ENCODE measurements around the gene KPNA1. TPM values are rescaled to one million over a fixed set of nuclear protein-coding genes. Genes with fewer than 3 reads are reported as not detected.

KPNA1 gene
- total and polyA plus RNA-seq, 2 experiments from 2014 or later, result 19.8 to 30.1 TPM

DNA sequence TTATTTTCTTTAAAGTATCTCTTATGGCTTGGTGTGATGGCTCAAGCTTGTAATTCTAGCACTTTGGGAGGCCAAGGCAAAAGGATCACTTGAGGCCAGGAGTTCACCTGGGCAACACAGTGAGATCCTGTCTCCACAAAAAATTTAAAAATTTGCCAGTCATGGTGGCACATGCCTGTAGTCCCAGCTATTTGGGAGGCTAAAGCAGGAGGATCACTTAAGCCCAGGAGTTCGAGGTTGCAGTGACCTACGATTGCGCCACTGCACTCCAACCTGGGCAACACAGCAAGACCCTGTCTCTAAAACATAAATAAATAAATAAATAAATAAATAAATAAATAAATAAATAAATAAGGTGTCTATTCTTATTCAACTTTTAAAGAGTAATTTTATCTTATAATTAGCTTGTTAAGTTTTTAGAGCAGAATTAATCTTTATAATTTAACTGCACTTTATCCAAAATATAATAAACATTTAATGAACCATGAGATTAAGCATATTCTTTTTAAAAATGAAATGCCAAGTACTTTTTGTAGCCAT is 48.0 kb downstream of the KPNA1 start:
- H3K4me1 Mint-ChIP-seq, result peaks cover 42% of the 10 kb centered on the region
- DNase-seq (ENCODE audit: low spot score) (no peak), ATAC-seq (no peak)
- Histone ChIP-seq H3K4me1 (ENCODE audit: insufficient read depth) (peaks cover 43% of the 10 kb centered on the region), H3K27me3 (ENCODE audit: insufficient read depth) (no peaks in the 10 kb centered on the region), H3K27ac (ENCODE audit: low read depth) (no peak overlapping the region), H3K79me2 (replicated peaks; ENCODE audit: insufficient read depth) (peaks cover 42% of the 10 kb centered on the region), H3K36me3 (ENCODE audit: insufficient read depth) (peaks cover 16% of the 10 kb centered on the region), H4K20me1 (replicated peaks; ENCODE audit: insufficient read depth) (peaks cover 24% of the 10 kb centered on the region), H3K9me2 (ENCODE audit: insufficient read depth) (no peaks in the 10 kb centered on the region), H3K4me3 (no peak overlapping the region), H2AFZ (no peak overlapping the region), H3K4me2 (no peak overlapping the region), H3F3A (replicated peaks; ENCODE audit: low read depth) (no peaks in the 10 kb centered on the region)
- H3K9me3 Mint-ChIP-seq, result no peaks in the 10 kb centered on the region
- H3K36me3 Mint-ChIP-seq (ENCODE audit: low read depth), result peaks cover 36% of the 10 kb centered on the region; the same call in 2 of the 3 replicates
- H3K4me3 Mint-ChIP-seq, result no peak overlapping the region
- H3K27ac Mint-ChIP-seq, result no peak overlapping the region
- H3K27me3 Mint-ChIP-seq (ENCODE audit: insufficient read depth, low read depth, poor library complexity), result no peaks in the 10 kb centered on the region
- TF ChIP-seq POLR2AphosphoS5 (IDR thresholded peaks at IDR 0.05; ENCODE audit: low read depth), result no peak
- no peak for TF ChIP-seq JUNB (IDR thresholded peaks at IDR 0.05; ENCODE audit: unreplicated experiment)
- TF ChIP-seq, protein P1, sequence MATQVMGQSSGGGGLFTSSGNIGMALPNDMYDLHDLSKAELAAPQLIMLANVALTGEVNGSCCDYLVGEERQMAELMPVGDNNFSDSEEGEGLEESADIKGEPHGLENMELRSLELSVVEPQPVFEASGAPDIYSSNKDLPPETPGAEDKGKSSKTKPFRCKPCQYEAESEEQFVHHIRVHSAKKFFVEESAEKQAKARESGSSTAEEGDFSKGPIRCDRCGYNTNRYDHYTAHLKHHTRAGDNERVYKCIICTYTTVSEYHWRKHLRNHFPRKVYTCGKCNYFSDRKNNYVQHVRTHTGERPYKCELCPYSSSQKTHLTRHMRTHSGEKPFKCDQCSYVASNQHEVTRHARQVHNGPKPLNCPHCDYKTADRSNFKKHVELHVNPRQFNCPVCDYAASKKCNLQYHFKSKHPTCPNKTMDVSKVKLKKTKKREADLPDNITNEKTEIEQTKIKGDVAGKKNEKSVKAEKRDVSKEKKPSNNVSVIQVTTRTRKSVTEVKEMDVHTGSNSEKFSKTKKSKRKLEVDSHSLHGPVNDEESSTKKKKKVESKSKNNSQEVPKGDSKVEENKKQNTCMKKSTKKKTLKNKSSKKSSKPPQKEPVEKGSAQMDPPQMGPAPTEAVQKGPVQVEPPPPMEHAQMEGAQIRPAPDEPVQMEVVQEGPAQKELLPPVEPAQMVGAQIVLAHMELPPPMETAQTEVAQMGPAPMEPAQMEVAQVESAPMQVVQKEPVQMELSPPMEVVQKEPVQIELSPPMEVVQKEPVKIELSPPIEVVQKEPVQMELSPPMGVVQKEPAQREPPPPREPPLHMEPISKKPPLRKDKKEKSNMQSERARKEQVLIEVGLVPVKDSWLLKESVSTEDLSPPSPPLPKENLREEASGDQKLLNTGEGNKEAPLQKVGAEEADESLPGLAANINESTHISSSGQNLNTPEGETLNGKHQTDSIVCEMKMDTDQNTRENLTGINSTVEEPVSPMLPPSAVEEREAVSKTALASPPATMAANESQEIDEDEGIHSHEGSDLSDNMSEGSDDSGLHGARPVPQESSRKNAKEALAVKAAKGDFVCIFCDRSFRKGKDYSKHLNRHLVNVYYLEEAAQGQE (IDR thresholded peaks at IDR 0.05; ENCODE audit: unreplicated experiment), result no peak
- TF ChIP-seq STAT1 (IDR thresholded peaks at IDR 0.05; ENCODE audit: unreplicated experiment), result no peak
- TF ChIP-seq, protein P2, sequence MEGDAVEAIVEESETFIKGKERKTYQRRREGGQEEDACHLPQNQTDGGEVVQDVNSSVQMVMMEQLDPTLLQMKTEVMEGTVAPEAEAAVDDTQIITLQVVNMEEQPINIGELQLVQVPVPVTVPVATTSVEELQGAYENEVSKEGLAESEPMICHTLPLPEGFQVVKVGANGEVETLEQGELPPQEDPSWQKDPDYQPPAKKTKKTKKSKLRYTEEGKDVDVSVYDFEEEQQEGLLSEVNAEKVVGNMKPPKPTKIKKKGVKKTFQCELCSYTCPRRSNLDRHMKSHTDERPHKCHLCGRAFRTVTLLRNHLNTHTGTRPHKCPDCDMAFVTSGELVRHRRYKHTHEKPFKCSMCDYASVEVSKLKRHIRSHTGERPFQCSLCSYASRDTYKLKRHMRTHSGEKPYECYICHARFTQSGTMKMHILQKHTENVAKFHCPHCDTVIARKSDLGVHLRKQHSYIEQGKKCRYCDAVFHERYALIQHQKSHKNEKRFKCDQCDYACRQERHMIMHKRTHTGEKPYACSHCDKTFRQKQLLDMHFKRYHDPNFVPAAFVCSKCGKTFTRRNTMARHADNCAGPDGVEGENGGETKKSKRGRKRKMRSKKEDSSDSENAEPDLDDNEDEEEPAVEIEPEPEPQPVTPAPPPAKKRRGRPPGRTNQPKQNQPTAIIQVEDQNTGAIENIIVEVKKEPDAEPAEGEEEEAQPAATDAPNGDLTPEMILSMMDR (conservative IDR thresholded peaks at IDR 0.05; ENCODE audit: low read depth in 2 of 2), result no peak
- TF ChIP-seq CREB1 (CRISPR knock-in tag; IDR thresholded peaks at IDR 0.05; ENCODE audit: low read depth), result no peak
- TF ChIP-seq NANOG (IDR thresholded peaks at IDR 0.05; ENCODE audit: borderline replicate concordance), result no peak
- TF ChIP-seq ZNF331 (CRISPR knock-in tag; IDR thresholded peaks at IDR 0.05; ENCODE audit: low read depth), result no peak
- TF ChIP-seq EZH2 (IDR thresholded peaks at IDR 0.05; ENCODE audit: low read depth, unreplicated experiment), result no peak
- TF ChIP-seq, protein P3, sequence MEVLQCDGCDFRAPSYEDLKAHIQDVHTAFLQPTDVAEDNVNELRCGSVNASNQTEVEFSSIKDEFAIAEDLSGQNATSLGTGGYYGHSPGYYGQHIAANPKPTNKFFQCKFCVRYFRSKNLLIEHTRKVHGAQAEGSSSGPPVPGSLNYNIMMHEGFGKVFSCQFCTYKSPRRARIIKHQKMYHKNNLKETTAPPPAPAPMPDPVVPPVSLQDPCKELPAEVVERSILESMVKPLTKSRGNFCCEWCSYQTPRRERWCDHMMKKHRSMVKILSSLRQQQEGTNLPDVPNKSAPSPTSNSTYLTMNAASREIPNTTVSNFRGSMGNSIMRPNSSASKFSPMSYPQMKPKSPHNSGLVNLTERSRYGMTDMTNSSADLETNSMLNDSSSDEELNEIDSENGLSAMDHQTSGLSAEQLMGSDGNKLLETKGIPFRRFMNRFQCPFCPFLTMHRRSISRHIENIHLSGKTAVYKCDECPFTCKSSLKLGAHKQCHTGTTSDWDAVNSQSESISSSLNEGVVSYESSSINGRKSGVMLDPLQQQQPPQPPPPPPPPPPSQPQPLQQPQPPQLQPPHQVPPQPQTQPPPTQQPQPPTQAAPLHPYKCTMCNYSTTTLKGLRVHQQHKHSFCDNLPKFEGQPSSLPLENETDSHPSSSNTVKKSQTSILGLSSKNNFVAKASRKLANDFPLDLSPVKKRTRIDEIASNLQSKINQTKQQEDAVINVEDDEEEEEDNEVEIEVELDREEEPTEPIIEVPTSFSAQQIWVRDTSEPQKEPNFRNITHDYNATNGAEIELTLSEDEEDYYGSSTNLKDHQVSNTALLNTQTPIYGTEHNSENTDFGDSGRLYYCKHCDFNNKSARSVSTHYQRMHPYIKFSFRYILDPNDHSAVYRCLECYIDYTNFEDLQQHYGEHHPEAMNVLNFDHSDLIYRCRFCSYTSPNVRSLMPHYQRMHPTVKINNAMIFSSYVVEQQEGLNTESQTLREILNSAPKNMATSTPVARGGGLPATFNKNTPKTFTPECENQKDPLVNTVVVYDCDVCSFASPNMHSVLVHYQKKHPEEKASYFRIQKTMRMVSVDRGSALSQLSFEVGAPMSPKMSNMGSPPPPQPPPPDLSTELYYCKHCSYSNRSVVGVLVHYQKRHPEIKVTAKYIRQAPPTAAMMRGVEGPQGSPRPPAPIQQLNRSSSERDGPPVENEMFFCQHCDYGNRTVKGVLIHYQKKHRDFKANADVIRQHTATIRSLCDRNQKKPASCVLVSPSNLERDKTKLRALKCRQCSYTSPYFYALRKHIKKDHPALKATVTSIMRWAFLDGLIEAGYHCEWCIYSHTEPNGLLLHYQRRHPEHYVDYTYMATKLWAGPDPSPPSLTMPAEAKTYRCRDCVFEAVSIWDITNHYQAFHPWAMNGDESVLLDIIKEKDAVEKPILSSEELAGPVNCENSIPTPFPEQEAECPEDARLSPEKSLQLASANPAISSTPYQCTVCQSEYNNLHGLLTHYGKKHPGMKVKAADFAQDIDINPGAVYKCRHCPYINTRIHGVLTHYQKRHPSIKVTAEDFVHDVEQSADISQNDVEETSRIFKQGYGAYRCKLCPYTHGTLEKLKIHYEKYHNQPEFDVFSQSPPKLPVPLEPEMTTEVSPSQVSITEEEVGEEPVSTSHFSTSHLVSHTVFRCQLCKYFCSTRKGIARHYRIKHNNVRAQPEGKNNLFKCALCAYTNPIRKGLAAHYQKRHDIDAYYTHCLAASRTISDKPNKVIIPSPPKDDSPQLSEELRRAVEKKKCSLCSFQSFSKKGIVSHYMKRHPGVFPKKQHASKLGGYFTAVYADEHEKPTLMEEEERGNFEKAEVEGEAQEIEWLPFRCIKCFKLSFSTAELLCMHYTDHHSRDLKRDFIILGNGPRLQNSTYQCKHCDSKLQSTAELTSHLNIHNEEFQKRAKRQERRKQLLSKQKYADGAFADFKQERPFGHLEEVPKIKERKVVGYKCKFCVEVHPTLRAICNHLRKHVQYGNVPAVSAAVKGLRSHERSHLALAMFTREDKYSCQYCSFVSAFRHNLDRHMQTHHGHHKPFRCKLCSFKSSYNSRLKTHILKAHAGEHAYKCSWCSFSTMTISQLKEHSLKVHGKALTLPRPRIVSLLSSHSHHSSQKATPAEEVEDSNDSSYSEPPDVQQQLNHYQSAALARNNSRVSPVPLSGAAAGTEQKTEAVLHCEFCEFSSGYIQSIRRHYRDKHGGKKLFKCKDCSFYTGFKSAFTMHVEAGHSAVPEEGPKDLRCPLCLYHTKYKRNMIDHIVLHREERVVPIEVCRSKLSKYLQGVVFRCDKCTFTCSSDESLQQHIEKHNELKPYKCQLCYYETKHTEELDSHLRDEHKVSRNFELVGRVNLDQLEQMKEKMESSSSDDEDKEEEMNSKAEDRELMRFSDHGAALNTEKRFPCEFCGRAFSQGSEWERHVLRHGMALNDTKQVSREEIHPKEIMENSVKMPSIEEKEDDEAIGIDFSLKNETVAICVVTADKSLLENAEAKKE (CRISPR knock-in tag; IDR thresholded peaks at IDR 0.05), result no peak
- TF ChIP-seq EZH2phosphoT487 (IDR thresholded peaks at IDR 0.05; ENCODE audit: unreplicated experiment), result no peak
- TF ChIP-seq, protein P4, sequence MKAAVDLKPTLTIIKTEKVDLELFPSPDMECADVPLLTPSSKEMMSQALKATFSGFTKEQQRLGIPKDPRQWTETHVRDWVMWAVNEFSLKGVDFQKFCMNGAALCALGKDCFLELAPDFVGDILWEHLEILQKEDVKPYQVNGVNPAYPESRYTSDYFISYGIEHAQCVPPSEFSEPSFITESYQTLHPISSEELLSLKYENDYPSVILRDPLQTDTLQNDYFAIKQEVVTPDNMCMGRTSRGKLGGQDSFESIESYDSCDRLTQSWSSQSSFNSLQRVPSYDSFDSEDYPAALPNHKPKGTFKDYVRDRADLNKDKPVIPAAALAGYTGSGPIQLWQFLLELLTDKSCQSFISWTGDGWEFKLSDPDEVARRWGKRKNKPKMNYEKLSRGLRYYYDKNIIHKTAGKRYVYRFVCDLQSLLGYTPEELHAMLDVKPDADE (IDR thresholded peaks at IDR 0.05), result no peak
- no peak for TF ChIP-seq ZNF114 (CRISPR knock-in tag; IDR thresholded peaks at IDR 0.05)

Data from GM23338 (cell line).